ENCODE data around the gene OSBPL2.

GRCh38 chr20:62208061-62208794 lies 30.1 kb upstream of the OSBPL2 start:
- TF ChIP-seq CTCF (IDR thresholded peaks at IDR 0.05) (no peak), TCF7L2 (IDR thresholded peaks at IDR 0.05; ENCODE audit: low read depth, low read length) (no peak), POLR2AphosphoS5 (IDR thresholded peaks at IDR 0.05; ENCODE audit: low read depth, low read length) (no peak), SIN3A (IDR thresholded peaks at IDR 0.05; ENCODE audit: borderline replicate concordance, insufficient read depth, low read depth, low read length) (no peak)
